ENCODE results near the gene SEPTIN12. TPM values are rescaled to one million over a fixed set of nuclear protein-coding genes. Genes with fewer than 3 reads are reported as not detected.

The SEPTIN12 gene
- total and polyA plus RNA-seq, 4 donors = not detected

DNA sequence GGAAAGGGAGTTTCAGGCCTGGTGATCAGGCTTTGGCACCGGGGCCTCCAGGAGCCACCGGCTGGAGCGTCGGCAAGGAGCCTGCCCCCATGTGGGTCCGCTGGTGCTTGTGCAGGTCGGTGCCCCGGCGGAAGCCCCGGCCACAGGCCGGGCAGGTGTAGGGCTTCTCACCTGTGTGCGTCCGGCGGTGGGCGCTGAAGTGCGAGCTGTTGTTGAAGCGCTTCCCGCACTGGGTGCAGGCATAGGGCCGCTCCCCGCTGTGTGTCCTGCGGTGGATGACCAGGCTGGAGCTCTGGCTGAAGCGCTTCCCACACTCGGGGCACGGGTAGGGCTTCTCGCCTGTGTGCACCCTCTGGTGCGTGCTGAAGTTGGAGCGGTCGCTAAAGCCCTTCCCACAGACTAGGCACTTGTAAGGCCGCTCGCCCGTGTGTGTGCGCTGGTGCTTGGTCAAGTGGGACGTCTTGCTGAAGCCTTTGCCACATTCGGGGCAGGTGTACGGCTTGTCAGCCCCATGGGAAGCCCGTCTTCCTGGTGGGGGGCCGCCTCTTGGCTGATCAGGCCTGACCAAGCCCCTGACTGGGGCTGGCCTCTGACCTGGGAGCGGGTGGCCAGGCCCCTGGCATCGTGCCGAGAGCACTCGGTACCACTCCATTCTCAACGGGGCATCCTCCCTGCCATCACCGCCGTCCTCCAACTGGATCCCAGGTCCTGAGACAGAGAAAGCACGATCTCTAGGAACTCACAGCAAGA is 35.6 kb downstream of the SEPTIN12 start:
- no peak overlapping the region for H3K27ac ChIP-seq (ENCODE audit: low read depth in 1 of 2, low read length in 2 of 2)
- no peak overlapping the region for H3K4me3 ChIP-seq (ENCODE audit: low read depth in 1 of 3, low read length in 3 of 3)
- 97% methylated on average over 44 of the region's 44 CpGs for WGBS
- H3K36me3 ChIP-seq (ENCODE audit: control insufficient read depth in 4 of 4, insufficient read depth in 3 of 4, low read depth in 1 of 4, low read length in 3 of 4) = peaks cover 16 to 54% (median 23%) of the 10 kb centered on the region in 4 donors
- H3K4me1 ChIP-seq (ENCODE audit: control insufficient read depth in 4 of 4, insufficient read depth in 4 of 4, low read length in 3 of 4) = no peaks in the 10 kb centered on the region
- peaks cover 0 to 3% (median 0%) of the 10 kb centered on the region in 4 donors for H3K9me3 ChIP-seq (ENCODE audit: control insufficient read depth in 4 of 4, low read length in 3 of 4)
- no peak overlapping the region for H3K9ac ChIP-seq (ENCODE audit: low read depth in 1 of 2, low read length in 2 of 2)
- TF ChIP-seq RXRA (IDR thresholded peaks at IDR 0.05) (no peak), JUND (IDR thresholded peaks at IDR 0.05) (no peak), HNF4A (conservative IDR thresholded peaks at IDR 0.05) (no peak), GABPA (IDR thresholded peaks at IDR 0.05 in 1 of 2, conservative IDR thresholded peaks at IDR 0.05 in 1 of 2) (no peak), REST (IDR thresholded peaks at IDR 0.05) (no peak), HNF4G (IDR thresholded peaks at IDR 0.05) (no peak), SP1 (IDR thresholded peaks at IDR 0.05) (no peak), TAF1 (conservative IDR thresholded peaks at IDR 0.05) (no peak), FOXA1 (IDR thresholded peaks at IDR 0.05) (no peak), NR2F2 (IDR thresholded peaks at IDR 0.05) (no peak), ATF3 (IDR thresholded peaks at IDR 0.05) (no peak), RAD21 (IDR thresholded peaks at IDR 0.05) (no peak), FOXA2 (IDR thresholded peaks at IDR 0.05) (no peak), YY1 (IDR thresholded peaks at IDR 0.05) (no peak), EGR1 (IDR thresholded peaks at IDR 0.05; ENCODE audit: low read depth in 2 of 2) (no peak)
- TF ChIP-seq, protein P1, sequence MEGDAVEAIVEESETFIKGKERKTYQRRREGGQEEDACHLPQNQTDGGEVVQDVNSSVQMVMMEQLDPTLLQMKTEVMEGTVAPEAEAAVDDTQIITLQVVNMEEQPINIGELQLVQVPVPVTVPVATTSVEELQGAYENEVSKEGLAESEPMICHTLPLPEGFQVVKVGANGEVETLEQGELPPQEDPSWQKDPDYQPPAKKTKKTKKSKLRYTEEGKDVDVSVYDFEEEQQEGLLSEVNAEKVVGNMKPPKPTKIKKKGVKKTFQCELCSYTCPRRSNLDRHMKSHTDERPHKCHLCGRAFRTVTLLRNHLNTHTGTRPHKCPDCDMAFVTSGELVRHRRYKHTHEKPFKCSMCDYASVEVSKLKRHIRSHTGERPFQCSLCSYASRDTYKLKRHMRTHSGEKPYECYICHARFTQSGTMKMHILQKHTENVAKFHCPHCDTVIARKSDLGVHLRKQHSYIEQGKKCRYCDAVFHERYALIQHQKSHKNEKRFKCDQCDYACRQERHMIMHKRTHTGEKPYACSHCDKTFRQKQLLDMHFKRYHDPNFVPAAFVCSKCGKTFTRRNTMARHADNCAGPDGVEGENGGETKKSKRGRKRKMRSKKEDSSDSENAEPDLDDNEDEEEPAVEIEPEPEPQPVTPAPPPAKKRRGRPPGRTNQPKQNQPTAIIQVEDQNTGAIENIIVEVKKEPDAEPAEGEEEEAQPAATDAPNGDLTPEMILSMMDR (IDR thresholded peaks at IDR 0.05; ENCODE audit: low read depth, low read length, missing input control) = no peak
- TF ChIP-seq, protein P2, sequence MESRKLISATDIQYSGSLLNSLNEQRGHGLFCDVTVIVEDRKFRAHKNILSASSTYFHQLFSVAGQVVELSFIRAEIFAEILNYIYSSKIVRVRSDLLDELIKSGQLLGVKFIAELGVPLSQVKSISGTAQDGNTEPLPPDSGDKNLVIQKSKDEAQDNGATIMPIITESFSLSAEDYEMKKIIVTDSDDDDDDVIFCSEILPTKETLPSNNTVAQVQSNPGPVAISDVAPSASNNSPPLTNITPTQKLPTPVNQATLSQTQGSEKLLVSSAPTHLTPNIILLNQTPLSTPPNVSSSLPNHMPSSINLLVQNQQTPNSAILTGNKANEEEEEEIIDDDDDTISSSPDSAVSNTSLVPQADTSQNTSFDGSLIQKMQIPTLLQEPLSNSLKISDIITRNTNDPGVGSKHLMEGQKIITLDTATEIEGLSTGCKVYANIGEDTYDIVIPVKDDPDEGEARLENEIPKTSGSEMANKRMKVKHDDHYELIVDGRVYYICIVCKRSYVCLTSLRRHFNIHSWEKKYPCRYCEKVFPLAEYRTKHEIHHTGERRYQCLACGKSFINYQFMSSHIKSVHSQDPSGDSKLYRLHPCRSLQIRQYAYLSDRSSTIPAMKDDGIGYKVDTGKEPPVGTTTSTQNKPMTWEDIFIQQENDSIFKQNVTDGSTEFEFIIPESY (IDR thresholded peaks at IDR 0.05) = no peak
- H3K27me3 ChIP-seq (ENCODE audit: control insufficient read depth in 4 of 4, insufficient read depth in 4 of 4, low read length in 3 of 4) = no peaks in the 10 kb centered on the region
- no peak for DNase-seq (ENCODE audit: low spot score)
